ENCODE results near the gene CALY. TPM values are rescaled to one million over a fixed set of nuclear protein-coding genes. Genes with fewer than 3 reads are reported as not detected.

The CALY gene
- total RNA-seq, 1 experiment from 2014 or later: not detected

DNA sequence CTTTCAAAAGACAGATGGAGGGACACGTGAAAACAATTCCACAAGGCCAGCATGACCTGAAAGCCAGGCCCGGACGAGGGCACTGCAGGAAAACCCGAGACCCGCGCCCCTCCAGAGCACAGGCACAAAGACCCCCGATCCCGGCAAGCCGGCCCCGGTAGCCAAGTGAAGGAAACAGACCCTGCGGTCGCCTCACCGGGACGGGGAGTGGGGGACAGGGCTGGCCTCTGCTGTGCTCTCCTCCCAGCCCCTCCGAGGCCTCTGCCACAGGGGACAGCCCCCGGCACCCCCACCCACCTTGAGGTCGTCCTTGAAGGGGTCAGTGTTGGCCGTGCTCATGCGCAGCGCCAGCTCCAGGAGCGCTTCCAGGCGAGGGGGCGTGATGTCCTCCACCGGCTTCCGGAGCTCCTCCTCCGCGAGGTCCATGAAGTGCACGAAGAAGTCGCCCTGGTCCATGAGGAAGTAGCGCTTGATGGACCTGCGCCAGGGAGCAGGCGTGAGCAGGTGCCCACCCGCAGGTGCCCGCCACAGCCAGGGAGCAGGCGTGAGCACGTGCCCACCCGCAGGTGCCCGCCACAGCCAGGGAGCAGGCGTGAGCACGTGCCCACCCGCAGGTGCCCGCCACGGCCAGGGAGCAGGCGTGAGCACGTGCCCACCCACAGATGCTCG is 48.7 kb downstream of the CALY start:
- DNase-seq (ENCODE audit: low read depth): no peak

DNA sequence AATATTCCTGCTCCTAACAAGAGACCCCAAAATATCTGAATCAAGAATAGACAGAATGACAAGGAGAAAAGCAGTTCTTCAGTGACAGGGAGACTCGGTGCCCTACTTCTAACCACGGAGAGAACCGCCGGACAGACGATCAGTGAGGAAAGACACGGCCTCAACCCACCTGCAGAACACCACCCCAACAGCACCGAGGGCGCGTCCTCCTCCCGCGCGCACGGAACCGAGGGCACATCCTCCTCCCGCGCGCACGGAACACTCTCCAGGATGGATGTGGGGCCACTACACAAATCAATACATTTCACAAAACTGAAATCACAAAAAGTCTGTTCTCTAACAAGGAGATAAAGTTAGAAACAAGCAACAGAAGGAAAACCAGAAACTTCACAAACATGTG is 50.3 kb downstream of the CALY start:
- DNase-seq (ENCODE audit: low read depth): no peak

DNA sequence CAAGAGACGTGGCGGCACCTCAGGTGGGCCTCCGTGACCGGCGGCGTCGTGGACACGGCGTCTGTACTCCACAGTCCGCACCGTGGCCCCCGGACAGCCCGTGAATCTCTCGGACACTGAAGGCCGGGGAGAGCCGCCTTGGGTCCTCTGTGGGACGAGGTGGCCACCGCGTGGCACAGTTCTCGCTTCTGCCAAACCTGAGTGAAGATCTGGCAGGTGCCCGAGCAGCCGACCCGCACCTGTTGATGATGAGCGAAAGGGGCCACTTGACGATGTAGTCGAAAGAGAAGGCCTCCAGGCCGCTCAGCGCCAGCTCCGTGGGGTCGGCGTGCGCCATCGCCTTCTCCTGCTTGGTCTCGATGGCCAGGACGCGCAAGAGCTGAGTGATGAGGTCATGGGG is 51.5 kb downstream of the CALY start:
- DNase-seq (ENCODE audit: low read depth): no peak

DNA sequence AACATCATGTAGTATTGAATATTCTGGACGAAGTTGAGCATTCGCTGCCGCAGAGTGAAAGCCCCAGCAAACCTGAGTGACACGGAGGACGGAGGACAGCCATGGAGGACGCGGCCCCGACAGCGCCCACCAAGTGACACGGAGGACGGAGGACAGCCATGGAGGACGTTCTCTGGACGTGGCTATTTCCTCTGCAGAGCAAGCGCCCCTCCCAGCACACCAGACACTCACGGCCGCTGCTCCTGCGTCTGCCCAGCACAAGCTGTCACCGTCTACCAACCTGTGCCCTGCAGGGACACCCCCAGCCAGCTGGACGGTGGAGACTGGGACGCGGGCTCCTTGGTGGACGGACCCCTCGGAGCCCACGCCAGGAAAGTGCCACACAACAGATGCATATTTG is 52.8 kb downstream of the CALY start:
- DNase-seq (ENCODE audit: low read depth): no peak

DNA sequence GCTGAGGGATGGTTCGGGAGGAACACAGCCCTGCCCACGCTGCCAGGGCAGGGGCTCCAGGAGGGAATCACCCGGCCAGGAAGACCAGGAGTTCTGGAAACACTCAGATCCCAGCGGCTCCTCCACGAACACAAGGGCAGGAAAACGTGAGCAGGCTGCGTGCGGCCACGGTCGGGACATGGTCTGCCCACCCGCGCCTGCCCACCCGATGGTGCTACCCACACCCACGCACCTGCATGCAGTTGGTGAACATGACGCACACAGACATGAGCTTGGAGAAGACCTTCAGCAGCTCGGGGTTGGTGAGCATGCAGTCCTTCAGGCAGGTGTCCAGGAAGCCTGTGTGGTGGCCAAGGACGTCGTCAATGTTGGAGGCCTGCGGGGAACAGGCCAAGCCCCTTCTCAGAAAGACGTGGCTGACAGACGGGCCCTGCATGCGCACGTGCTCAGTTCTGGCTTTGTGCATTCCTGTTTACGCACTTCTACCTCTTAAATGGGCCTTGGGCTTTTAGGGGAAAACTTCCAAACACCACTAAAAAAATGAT is 53.8 kb downstream of the CALY start:
- DNase-seq (ENCODE audit: low read depth): no peak

DNA sequence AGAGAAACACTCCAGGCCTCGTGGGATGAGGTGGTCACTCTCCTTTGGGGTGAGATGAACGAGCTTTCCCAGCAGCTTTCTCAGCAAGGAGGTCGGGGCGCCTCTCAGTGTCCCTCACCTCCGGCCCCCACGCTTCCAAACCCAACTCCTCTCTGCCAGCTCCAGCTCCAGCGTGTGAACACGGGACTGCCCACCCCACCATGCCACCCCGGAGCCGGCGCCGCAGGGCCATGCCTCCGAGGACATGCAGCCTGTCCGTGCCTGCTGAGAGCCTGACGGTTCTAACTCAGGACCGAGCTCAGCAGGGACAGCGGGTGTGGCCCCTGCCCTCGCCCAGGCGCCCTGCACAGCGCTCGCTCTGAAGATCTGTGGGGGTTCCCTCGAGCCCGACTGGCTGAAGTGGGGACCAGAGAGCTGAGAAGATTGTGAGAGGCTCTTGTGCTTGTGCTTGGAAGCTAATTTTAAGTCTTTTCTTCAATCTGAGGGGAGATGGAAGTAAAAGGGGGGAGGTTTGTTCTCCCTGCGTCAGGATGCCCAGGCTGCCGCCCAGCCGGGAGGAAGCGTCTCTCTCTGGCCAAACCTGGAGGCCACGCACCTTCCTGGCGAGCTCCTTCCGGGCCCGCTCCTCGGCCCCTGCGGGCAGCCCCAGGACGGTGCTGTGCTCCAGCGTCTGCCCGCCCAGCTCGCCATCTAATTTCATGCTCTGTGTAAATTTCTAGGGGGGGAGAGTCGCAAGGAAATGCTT is 54.9 kb downstream of the CALY start:
- DNase-seq (ENCODE audit: low read depth): no peak

DNA sequence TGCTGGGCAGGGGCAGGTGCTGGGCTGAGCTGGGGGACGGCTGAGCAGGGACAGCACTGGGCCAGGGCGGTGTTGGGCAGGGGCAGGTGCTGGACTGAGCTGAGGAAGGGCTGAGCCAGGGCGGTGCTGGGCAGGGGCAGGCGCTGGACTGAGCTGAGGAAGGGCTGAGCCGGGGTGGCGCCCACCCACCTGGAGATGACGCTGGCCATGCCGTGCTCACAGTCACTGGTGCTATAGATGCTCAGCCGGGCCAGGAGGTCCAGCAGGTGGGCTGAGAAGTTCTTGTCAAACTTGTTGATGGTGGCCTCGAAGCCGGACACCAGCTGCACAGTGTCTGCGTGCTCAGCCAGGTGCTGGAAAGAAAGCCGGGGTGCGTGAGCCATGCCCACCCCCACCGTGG is 55.6 kb downstream of the CALY start:
- no peak for DNase-seq (ENCODE audit: low read depth)

DNA sequence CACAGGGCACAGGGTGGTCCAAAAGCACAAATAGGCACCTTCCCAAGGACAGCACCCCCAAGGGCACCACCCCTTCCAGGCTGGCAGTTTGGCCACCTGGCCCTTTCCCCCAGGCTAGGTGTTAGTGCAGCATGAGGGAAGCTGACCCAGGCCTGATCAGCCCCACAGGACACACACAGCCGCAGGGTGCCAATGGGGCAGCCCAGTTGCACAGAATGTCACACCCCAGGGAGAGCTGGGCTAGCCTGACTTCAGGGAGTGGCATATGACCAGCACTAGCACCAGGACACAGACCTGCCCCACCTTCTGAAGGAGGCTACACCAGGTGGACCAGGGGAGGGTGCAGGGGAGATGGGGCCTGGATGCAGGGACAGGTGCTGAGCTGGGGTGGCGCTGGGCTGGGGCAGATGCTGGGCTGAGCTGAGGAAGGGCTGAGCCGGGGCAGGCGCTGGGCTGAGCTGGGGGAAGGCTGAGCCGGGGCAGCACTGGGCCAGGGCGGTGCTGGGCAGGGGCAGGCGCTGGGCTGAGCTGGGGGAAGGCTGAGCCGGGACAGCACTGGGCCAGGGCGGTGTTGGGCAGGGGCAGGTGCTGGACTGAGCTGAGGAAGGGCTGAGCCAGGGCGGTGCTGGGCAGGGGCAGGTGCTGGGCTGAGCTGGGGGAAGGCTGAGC is 56.2 kb downstream of the CALY start:
- DNase-seq (ENCODE audit: low read depth): no peak

DNA sequence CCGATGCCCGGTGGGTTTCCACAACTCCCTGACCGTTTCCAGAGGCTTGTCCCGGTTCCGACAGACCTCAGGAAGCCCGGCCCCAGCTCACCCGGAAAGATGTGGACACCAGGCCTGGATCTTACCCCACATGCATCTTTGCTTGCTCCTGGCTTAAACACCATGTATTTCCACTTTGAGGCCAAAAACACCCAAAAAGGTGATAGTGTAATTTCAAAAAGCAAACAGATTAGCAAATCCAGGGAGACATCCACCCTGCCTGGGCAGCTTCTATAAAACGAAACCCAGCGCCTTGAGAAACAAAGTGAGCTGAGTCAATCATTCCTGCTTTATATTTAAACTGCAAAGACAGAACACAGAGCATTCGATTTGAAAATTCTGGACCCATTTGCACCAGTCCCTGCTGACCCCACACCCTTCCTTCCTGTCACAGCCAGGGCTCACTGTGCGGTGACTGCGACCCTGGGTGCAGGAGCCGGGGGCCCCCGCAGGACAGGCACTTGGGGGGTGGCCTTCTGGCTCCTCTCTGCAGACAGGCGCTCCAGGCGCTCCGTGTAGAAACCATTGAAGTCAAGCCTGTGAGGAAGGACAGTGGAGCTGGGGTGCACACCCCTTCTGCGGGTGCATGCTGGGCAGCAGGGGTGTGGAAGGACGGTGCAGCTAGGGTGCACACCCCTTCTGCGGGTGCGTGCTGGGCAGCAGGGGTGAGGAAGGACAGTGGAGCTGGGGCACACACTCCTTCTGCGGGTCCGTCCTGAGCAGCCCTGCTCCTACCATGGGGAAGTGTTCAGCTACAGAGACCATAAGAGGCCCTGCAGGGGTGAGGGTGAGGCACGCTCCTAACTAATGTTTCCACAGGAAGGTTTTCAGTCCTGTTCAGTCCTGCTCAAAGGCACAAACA is 57.1 kb downstream of the CALY start:
- no peak for DNase-seq (ENCODE audit: low read depth)

DNA sequence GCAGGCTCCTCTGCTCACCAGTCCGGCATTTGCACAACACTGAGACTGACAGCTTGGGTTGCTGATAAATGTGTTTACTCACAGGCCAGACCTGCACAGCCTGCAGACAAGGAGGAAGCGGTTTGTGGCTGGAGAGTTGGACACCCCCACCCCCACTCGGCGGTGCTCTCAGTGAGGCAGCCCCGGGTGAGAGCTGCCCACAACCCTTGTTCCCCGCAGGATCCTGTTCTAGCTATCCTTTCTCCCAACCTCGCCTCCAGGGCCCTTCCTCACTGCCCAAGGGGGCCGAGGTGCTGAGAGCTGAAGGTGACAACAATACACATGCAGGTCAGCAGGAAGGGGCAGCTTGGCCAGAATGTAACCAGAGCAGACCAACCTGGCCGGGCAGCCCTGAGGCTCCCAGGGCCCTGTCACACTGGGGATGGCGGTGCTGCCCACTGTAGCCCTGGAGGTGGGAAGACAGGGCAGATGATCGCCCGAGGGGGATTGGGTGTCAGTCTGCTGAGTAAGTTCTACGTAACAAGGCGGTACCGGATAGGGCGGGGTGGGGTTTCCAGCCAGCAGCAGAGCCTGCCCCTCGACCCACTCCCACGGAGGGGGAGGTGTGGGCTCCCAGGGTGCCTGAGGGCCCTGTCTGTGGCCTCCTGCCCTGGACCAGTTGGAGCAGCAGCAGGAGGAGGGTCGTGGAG is 58.0 kb downstream of the CALY start:
- peak; percentile 89 for DNase-seq (ENCODE audit: low read depth)

DNA sequence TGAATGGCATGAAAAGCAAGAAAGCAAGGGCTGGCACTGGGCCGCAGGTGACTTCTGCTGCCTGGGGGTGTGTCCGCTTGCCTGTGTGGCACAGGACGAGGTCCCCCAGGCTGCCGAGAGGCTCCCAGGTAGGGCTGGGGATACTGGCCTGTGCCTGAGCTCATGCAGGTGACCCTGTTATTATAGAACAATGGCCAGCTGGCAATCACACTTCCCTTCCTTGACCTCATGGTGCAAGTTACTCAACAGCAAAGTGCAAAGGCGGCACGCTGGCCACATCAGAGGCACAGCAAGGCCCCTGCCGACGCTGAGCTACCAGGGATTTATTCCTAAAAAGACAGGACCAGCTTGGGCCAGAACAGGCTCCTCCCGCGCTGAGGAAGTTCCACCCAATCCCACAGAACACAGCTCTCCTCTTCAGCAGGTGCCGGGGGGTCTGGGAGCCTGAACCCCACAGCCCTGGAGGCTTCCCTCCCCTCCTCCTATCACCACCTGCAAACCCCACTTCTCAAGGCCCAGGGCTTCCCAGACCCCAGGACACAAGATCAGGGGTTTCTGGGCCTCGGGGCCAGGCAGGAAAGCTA is 58.6 kb downstream of the CALY start:
- peak; percentile 14 for DNase-seq (ENCODE audit: low read depth)

DNA sequence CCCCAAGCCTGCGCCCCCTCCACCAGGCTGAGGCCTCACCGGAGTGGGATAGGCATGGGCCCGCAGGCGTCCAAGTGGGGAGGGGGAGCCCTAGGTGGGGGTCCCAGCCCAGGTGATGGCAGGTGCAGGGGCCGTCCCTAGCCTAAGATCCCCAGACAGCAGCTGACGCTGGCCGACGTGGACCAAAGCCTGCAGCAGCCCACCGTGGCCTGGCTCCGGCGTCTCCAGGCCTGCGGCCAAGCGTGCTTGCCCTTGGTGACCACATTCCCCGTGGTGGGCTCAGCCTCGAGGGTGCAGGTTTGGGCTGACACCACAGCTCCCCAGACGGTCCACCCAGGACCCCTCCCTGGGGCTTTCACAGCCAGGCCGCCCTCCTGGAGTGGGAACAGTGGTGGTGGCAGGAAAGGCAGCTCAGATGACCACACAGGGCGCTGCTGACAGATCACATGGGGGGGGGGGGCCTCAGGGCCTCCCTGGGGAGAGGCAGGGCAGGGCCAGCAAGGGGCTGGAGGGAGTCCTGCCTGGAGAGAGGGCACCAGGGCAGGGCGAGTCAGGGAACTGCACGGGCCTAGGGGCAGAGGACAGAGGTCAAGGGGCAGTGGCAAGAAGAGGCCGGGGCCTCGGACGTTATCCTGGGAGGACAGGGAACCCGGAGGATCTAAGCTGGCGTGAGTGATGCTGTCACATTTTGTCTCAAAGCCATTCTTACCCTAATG is 59.3 kb downstream of the CALY start:
- no peak for DNase-seq (ENCODE audit: low read depth)

DNA sequence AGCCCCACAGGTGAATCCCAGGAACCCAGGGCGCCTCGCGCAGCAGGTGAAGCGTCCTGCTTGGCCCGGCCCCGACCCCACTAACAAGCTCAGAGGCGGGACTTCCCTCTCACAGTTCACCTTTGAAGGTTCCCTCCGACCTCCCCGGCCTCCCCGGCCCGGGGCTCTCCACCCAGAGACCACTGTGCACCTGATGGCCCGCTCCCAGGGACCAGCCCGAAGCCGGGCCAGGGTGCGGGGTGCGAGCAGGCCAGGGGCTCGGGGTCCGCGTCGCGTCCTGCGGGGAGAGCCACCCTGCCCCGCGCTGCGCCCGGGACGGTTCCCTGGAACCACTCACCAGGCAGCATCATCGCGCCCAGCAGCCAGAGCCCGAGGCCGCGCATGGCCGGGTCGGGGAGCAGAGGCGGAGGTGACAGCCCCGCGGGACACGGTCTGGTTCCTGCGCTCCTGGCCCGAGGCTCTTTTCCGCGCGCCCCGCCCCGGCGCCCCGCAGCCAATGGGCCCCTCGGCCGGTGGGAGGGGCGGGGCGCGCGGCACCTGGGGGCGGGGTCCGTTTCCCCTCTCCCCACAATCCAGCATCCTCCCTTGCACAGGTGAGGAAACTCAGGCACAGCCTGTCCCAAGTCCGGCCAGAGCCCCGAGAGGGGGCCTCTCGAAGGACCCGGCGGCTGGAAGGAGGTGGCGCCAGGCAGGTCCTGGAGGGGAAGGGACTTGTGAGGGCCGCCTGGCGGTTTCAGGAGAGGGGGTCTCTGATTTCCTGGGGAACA is 60.1 kb downstream of the CALY start, which contains the start of gene ADAM8:
ADAM8 (minus strand) TSS at position 434 of the 767 bp plus-strand sequence; CDS start at position 383, 51 bp downstream.
- no peak for DNase-seq (ENCODE audit: low read depth)

DNA sequence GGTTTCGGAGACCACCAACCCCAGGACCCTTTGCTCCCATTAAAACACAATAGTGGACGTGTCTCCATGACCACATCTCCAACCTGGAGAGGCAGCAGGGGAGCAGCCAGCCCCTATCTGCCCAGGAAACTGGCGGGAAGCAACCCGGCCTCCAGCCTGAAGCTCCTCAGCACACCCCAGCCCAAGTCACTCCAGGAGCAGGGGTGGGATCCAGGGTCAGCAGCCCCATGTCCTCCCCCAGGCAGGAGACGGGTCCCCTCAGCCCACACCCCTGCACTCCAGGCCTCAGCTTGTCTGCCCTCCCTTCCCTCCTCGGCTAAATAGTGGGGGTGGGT is 60.6 kb downstream of the CALY start:
- no peak for DNase-seq (ENCODE audit: low read depth)

DNA sequence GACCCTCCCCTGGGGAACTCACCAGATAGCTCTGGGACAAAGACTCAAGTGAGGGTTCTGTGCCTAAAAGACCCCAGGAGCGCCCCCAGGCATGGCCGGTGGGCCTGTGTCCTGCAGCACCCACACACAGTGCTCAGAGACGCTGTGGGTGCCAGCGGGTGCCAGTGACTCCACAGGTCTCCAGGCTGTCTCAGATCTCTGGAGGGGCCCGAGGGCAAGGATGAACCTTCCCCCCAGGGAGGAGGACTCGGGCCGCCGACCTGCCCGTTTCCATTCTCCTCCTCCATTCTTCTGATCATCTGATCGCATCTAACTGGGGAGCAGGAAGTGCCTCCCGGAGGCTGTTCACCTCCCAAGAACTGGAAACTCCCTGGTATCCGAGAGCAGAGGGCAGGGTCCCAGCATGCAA is 61.0 kb downstream of the CALY start:
- DNase-seq (ENCODE audit: low read depth): peak; percentile 19

DNA sequence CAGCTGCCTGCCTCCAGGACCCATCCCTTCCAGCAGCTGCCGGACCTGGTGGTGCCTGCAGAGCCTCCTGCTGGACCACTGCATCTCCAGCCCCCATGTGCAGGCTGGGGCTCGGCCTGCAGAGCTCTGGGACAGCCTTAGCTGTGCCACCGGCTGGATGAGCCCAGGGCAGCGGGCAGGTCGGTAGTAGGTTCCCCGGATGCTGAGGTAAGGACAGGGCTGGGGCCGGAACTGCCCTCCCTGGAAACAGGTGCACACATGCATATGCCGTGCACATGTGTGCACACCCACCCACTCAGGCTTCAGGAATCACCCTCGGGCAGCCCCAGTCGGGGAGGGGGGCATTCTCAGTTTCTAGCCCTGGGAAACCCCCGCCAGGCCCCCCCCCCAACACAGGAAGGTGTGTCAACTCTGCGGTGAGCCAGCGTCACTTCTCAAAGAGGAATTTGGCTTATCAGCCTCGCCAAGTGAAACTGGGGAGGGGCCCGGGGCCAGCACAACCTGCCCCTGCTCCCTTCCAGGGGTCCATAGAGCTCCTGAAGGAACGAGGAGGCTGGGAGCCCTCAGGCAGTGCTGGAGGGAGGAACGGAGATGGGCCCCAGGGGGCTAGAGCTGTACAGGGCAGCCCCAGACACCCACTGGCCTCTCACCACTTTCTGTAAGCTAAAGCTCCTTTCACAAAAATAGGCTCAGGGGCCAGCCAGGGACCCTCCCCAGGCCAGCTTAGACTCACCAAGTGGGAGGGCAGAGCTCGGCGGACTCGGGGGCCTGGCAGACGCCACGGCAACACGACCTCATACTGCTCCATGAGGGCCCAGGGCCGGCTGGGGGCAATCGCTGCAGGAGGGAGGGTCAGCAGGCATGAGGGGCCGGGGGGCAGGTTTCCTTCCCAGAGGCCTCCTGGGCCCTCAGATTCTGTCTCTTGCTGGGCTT is 61.7 kb downstream of the CALY start:
- DNase-seq (ENCODE audit: low read depth): peak; percentile 39
